ENCODE results near the gene CEP43.

CEP43 gene

DNA sequence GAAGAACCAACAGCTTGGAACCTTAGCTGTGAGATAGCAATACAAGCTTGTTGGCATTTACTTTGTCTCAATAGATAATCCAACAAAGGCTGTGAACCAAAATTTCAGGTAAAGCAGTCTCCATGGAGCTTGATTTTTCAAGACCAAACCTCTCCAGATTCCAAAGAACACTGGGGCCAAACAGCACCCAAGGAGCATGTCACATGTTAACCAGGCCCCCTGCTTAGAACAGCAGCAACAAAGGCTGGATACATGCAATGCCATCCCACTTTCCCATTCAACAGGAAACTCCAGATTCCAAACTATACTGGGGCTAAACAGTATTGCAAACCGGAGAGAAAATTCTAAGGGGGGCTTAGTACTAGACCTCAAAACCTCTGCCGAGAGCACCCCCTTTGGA, 27.1 kb upstream of the CEP43 start:
- Histone ChIP-seq H3K4me3 (replicated peaks; ENCODE audit: low read depth, low read length) (no peak overlapping the region), H3K36me3 (ENCODE audit: control insufficient read depth, insufficient read depth, low read length) (no peaks in the 10 kb centered on the region; the same call in 1 of the 2 replicates), H3K27me3 (replicated peaks; ENCODE audit: control insufficient read depth, insufficient read depth, low read length) (no peaks in the 10 kb centered on the region)
- TF ChIP-seq, protein P1, sequence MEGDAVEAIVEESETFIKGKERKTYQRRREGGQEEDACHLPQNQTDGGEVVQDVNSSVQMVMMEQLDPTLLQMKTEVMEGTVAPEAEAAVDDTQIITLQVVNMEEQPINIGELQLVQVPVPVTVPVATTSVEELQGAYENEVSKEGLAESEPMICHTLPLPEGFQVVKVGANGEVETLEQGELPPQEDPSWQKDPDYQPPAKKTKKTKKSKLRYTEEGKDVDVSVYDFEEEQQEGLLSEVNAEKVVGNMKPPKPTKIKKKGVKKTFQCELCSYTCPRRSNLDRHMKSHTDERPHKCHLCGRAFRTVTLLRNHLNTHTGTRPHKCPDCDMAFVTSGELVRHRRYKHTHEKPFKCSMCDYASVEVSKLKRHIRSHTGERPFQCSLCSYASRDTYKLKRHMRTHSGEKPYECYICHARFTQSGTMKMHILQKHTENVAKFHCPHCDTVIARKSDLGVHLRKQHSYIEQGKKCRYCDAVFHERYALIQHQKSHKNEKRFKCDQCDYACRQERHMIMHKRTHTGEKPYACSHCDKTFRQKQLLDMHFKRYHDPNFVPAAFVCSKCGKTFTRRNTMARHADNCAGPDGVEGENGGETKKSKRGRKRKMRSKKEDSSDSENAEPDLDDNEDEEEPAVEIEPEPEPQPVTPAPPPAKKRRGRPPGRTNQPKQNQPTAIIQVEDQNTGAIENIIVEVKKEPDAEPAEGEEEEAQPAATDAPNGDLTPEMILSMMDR (IDR thresholded peaks at IDR 0.05; ENCODE audit: insufficient read depth, low read length, poor library complexity, severe bottlenecking) = no peak
- DNase-seq (ENCODE audit: extremely low read depth, insufficient read length) = no peak

DNA sequence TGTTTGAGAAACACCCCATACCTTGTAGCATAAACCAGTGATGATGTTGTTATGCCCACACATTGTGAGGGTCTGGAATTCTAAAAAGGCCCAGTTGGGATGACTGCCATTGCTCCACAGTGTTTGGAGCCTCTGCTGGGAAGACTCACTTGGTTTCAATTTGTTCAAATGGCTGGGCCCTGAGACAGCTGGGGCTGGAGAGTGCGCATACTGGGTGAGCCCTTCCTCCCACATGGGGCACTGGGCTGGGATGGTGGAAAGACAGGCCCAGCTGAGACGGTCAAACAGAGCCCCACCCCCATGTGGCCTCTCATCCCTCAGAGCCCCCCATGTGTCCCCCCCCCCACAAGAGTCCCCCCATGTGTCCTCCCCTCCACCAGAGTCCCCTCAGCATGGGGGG, 22.6 kb upstream of the CEP43 start:
- no peaks in the 10 kb centered on the region; the same call in 1 of the 2 replicates for H3K36me3 ChIP-seq (ENCODE audit: control insufficient read depth, insufficient read depth, low read length)
- DNase-seq (ENCODE audit: extremely low read depth, insufficient read length) = no peak
- H3K27me3 ChIP-seq (replicated peaks; ENCODE audit: control insufficient read depth, insufficient read depth, low read length) = no peaks in the 10 kb centered on the region
- H3K4me3 ChIP-seq (replicated peaks; ENCODE audit: low read depth, low read length) = no peak overlapping the region
- TF ChIP-seq, protein P1 (IDR thresholded peaks at IDR 0.05; ENCODE audit: insufficient read depth, low read length, poor library complexity, severe bottlenecking) = no peak

DNA sequence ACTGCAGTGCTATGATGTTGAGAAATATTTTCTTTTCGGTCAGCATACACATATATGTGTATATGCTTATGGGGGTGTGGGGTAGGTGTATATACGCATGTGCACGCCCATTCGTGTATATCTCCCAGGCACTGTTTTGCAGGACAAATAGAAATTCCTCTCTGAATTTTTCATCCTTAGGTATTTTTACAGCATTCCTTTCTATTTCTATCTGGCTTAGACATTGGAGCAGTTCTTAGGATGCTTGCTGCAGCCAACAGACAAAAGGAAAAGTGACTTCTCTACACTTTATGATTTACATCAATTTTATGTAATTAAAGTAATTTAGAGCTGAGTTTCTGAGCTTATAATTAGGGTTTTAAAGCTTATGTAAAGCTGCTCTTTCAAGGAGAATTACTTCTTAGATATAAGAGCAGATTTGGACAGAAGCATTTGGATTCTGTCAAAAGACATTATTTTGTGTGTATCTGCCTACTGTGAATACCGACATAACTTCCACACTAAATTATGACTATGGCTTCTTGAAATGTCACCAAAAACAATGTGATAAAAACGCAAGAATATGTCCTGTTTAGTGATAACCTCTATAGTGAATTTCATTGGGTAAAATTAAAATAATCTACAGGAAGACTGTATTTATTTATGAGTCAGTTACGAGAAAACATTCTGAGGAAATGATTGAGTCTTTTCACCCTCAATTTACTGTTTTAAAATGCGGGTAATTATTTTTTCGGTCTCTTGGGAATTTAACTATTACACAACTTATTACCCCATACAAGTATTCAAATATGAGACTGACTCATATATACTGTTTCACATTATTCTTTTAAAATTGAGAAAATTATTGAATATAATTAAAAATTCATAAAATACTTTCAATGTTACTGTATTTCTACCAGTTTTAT, 21.3 kb upstream of the CEP43 start:
- no peak for DNase-seq (ENCODE audit: extremely low read depth, insufficient read length)
- Histone ChIP-seq H3K27me3 (replicated peaks; ENCODE audit: control insufficient read depth, insufficient read depth, low read length) (no peaks in the 10 kb centered on the region), H3K36me3 (ENCODE audit: control insufficient read depth, insufficient read depth, low read length) (no peaks in the 10 kb centered on the region; the same call in 1 of the 2 replicates), H3K4me3 (replicated peaks; ENCODE audit: low read depth, low read length) (no peak overlapping the region)
- TF ChIP-seq, protein P1 (IDR thresholded peaks at IDR 0.05; ENCODE audit: insufficient read depth, low read length, poor library complexity, severe bottlenecking) = no peak

DNA sequence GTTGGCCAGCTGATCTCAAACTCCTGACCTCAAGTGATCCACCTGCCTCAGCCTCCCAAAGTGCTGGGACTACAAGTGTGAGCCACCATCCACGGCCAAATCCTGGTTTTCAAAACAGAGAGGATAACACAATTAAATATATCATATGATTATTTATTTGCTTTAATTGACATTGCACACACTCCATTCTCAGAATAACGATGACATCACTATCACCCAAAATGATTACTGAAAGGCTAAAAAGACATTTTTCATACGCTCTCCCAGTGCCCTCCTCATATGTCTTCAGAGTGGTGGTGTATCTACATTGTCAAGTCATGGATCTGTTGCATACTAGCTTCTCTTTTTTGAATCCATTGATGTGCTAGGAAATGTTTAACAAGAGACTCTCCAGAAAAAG, 18.5 kb upstream of the CEP43 start:
- DNase-seq (ENCODE audit: extremely low read depth, insufficient read length) = no peak
- no peaks in the 10 kb centered on the region for H3K27me3 ChIP-seq (replicated peaks; ENCODE audit: control insufficient read depth, insufficient read depth, low read length)
- H3K36me3 ChIP-seq (ENCODE audit: control insufficient read depth, insufficient read depth, low read length) = no peaks in the 10 kb centered on the region; the same call in 1 of the 2 replicates
- TF ChIP-seq, protein P1 (IDR thresholded peaks at IDR 0.05; ENCODE audit: insufficient read depth, low read length, poor library complexity, severe bottlenecking) = no peak
- no peak overlapping the region for H3K4me3 ChIP-seq (replicated peaks; ENCODE audit: low read depth, low read length)

DNA sequence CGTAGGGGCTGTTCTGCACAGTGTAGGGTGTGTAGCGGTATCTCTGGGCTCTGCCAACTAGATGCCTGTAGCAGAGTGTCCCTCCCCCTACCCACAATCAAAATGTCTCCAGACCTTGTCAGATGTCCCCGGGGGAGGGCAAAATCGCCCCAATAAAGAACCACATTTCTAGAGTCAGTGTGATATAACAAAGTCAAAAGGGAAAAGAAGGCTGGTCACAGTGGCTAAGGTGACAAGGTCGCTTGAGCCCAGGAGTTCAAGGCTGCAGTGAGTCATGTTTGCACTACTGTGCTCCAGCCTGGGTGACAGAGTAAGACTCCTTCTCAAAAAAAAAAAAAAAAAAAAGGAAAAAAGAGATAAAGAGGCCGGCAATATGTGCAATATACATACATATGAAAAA, 11.7 kb upstream of the CEP43 start:
- no peak for DNase-seq (ENCODE audit: extremely low read depth, insufficient read length)
- TF ChIP-seq, protein P1 (IDR thresholded peaks at IDR 0.05; ENCODE audit: insufficient read depth, low read length, poor library complexity, severe bottlenecking) = no peak
- H3K4me3 ChIP-seq (replicated peaks; ENCODE audit: low read depth, low read length) = no peak overlapping the region
- no peaks in the 10 kb centered on the region for H3K27me3 ChIP-seq (replicated peaks; ENCODE audit: control insufficient read depth, insufficient read depth, low read length)
- H3K36me3 ChIP-seq (ENCODE audit: control insufficient read depth, insufficient read depth, low read length) = no peaks in the 10 kb centered on the region; the same call in 1 of the 2 replicates

Data from GM06990 (cell line).